Upper lobe of left lung (tissue), 6 donors: ENCODE results near the gene CAND2. TPM values are rescaled to one million over a fixed set of nuclear protein-coding genes. Genes with fewer than 3 reads are reported as not detected.

ENCODE experiments used
- ATAC-seq, 2 donors: fragments of 200-7000 bp; cut with Tn5 transposase; one replicate each; pipeline ENCODE4 v1.9.1; 2022; ENCODE audit warnings: mild to moderate bottlenecking in 2 of 2, moderate library complexity in 2 of 2; ENCODE audit not compliant: low FRiP score in 2 of 2
- DNase-seq, 2 donors: peaks; one replicate each; pipeline ENCODE4 v3.0.0-alpha.2; 2019 to 2020
- H3K27ac ChIP-seq, 4 donors: fragments of 200-600 bp; sonication (generic); one replicate each; pipeline ENCODE4 v1.5.1; 2016 to 2019
- H3K27me3 ChIP-seq, 4 donors: fragments of 200-600 bp; sonication (generic); one replicate each; pipeline ENCODE4 v1.5.1; 2017 to 2019
- H3K36me3 ChIP-seq, 4 donors: fragments of 200-600 bp; sonication (generic); one replicate each; pipeline ENCODE4 v1.5.1; 2016 to 2019
- H3K4me1 ChIP-seq, 4 donors: fragments of 200-600 bp; sonication (generic); one replicate each; pipeline ENCODE4 v1.5.1; 2018 to 2019
- H3K4me3 ChIP-seq, 4 donors: fragments of 200-600 bp; sonication (generic); one replicate each; pipeline ENCODE4 v1.5.1; 2017 to 2019; ENCODE audit warnings: mild to moderate bottlenecking in 2 of 4, moderate library complexity in 1 of 4
- H3K9me3 ChIP-seq, 4 donors: fragments of 200-600 bp; sonication (generic); one replicate each; pipeline ENCODE4 v1.5.1; 2018 to 2019
- CTCF ChIP-seq, 6 experiments: fragments of 450-650 bp in 4 of 6; fragments of 200-600 bp in 2 of 6; sonication (generic) in 2 of 6; IDR thresholded peaks; one replicate each; pipeline ENCODE4 v1.5.1; 2016 to 2019; ENCODE audit warnings: antibody characterized with exemption in 6 of 6
- EP300 ChIP-seq, 4 donors: sonication (generic); formaldehyde crosslinking; IDR thresholded peaks; one replicate each; pipeline ENCODE4 v1.5.1; 2017; ENCODE audit warnings: antibody characterized with exemption in 4 of 4, control low read depth in 2 of 4
- POLR2A ChIP-seq, 4 donors: fragments of 450-650 bp; IDR thresholded peaks; one replicate each; pipeline ENCODE4 v1.5.1; 2016 to 2017; ENCODE audit warnings: antibody characterized with exemption in 4 of 4, mild to moderate bottlenecking in 2 of 4
- POLR2AphosphoS5 ChIP-seq, 2 donors: sonication (generic); formaldehyde crosslinking; IDR thresholded peaks; one replicate each; pipeline ENCODE4 v1.5.1; 2017; ENCODE audit warnings: antibody characterized with exemption in 2 of 2
- WGBS, 2 donors: methylation state at CpG; one replicate each; pipeline ENCODE4 v1.1.5; 2017 to 2018; 5-methylcytosine and 5-hydroxymethylcytosine counted together
- total RNA-seq, 6 donors: library from RNA; depleted of rRNA in 4 of 6; stranded (reverse); fragments of >200 nt in 4 of 6; gene quantifications; one replicate each; pipeline versions ENCODE4 v1.1.0 to v1.2.1, GENCODE V29; 2016 to 2021
- donor health status: DM: no; HTN: no; CAD: no; lungs with moderate emphysema.
- donor health status: DM: no; HTN: yes; CAD: no; lungs with severe emphysema.

CAND2 gene
- total RNA-seq, 6 donors from 2014 or later = 2.3 to 7.3 (median 5.0) TPM

- WGBS, 2 donors = 91 to 94% methylated on average over 8 of the region's 8 CpGs
- no peak for DNase-seq
- no peak for TF ChIP-seq EP300 (IDR thresholded peaks at IDR 0.05)
- no peak for TF ChIP-seq POLR2A (IDR thresholded peaks at IDR 0.05)
- no peak for TF ChIP-seq CTCF (IDR thresholded peaks at IDR 0.05)
- no peak for TF ChIP-seq POLR2AphosphoS5 (IDR thresholded peaks at IDR 0.05)
Observed at GRCh38 chr3:12825156-12825555, 28.7 kb downstream of the CAND2 start.

GRCh38 chr3:12828751-12829150 lies 32.3 kb downstream of the CAND2 start:
- Histone ChIP-seq H3K27ac (no peak overlapping the region), H3K27me3 (no peaks in the 10 kb centered on the region), H3K36me3 (peaks cover 0 to 62% (median 29%) of the 10 kb centered on the region in 4 donors), H3K9me3 (no peaks in the 10 kb centered on the region), H3K4me1 (no peaks in the 10 kb centered on the region), H3K4me3 (no peak overlapping the region)
- DNase-seq = no peak
- ATAC-seq = no peak
- WGBS, 2 donors = 91 to 94% methylated on average over 4 of the region's 4 CpGs
- TF ChIP-seq EP300 (IDR thresholded peaks at IDR 0.05) (no peak), POLR2A (IDR thresholded peaks at IDR 0.05) (no peak), POLR2AphosphoS5 (IDR thresholded peaks at IDR 0.05) (no peak), CTCF (IDR thresholded peaks at IDR 0.05) (no peak)

More at GRCh38 chr3:12825156-12825555, 28.7 kb downstream of the CAND2 start:
- Histone ChIP-seq H3K27me3 (no peaks in the 10 kb centered on the region), H3K27ac (no peak overlapping the region), H3K36me3 (peaks cover 0 to 30% (median 3%) of the 10 kb centered on the region in 4 donors), H3K9me3 (no peaks in the 10 kb centered on the region), H3K4me3 (no peak overlapping the region), H3K4me1 (no peaks in the 10 kb centered on the region)
- ATAC-seq = no peak

GRCh38 chr3:12829404-12829803 lies 32.9 kb downstream of the CAND2 start:
- no peaks in the 10 kb centered on the region for H3K4me1 ChIP-seq
- ATAC-seq = no peak
- H3K27me3 ChIP-seq = no peaks in the 10 kb centered on the region
- H3K27ac ChIP-seq = no peak overlapping the region
- H3K4me3 ChIP-seq = no peak overlapping the region
- no peak for DNase-seq
- no peaks in the 10 kb centered on the region for H3K9me3 ChIP-seq
- 84 to 93% methylated on average over 4 of the region's 4 CpGs for WGBS, 2 donors
- peaks cover 4 to 68% (median 35%) of the 10 kb centered on the region in 4 donors for H3K36me3 ChIP-seq
- TF ChIP-seq POLR2A (IDR thresholded peaks at IDR 0.05) (no peak), POLR2AphosphoS5 (IDR thresholded peaks at IDR 0.05) (no peak), CTCF (IDR thresholded peaks at IDR 0.05) (no peak), EP300 (IDR thresholded peaks at IDR 0.05) (no peak)

GRCh38 chr3:12829886-12830784 lies 33.7 kb downstream of the CAND2 start:
- Histone ChIP-seq H3K27me3 (no peaks in the 10 kb centered on the region), H3K4me3 (no peak overlapping the region), H3K36me3 (peaks cover 4 to 75% (median 42%) of the 10 kb centered on the region in 4 donors), H3K9me3 (no peaks in the 10 kb centered on the region), H3K27ac (no peak overlapping the region), H3K4me1 (no peaks in the 10 kb centered on the region)
- WGBS, 2 donors = 70 to 75% methylated on average over 15 to 17 of the region's 17 CpGs
- ATAC-seq (no peak), DNase-seq (no peak)
- TF ChIP-seq CTCF (IDR thresholded peaks at IDR 0.05) (no peak), POLR2A (IDR thresholded peaks at IDR 0.05) (no peak), POLR2AphosphoS5 (IDR thresholded peaks at IDR 0.05) (no peak), EP300 (IDR thresholded peaks at IDR 0.05) (no peak)
